ENCODE data around the gene ZBTB21. TPM values are rescaled to one million over a fixed set of nuclear protein-coding genes. Genes with fewer than 3 reads are reported as not detected.
"Not testable (repeated sequence)": the region's sequence is repeated elsewhere in the genome, so short reads cannot be mapped to it uniquely, and the experiment has no call there.

Gene ZBTB21
- total and polyA plus RNA-seq, 2 experiments from 2014 or later: 10.7 TPM

- no peaks in the 10 kb centered on the region for H4K20me1 ChIP-seq (ENCODE audit: insufficient read depth)
- no peaks in the 10 kb centered on the region for H3K9me3 ChIP-seq (ENCODE audit: low read depth)
- H3K4me2 ChIP-seq (ENCODE audit: unreplicated experiment): no peak overlapping the region
- in situ Hi-C loops (cut with MboI): no loop called here
- peaks cover 21% of the 10 kb centered on the region for H3F3A ChIP-seq (ENCODE audit: insufficient read depth)
- 79 to 83% methylated on average over 8 of the region's 8 CpGs for WGBS, 2 experiments (ENCODE audit: low coverage in 1 of 2, low lambda C conversion rate in 2 of 2, missing lambda C conversion rate in 2 of 2)
- no peaks in the 10 kb centered on the region for H3K79me2 ChIP-seq (ENCODE audit: insufficient read depth)
- H3K36me3 ChIP-seq (ENCODE audit: low read depth): no peaks in the 10 kb centered on the region
- H3K27me3 ChIP-seq (replicated peaks; ENCODE audit: insufficient read depth): no peaks in the 10 kb centered on the region
- H3K9me2 ChIP-seq (ENCODE audit: insufficient read depth): no peaks in the 10 kb centered on the region
- H3K4me1 ChIP-seq (ENCODE audit: insufficient read depth): peaks cover 19% of the 10 kb centered on the region
- TF ChIP-seq EZH2phosphoT487 (IDR thresholded peaks at IDR 0.05; ENCODE audit: insufficient read depth, low read depth) (no peak), EZH2 (IDR thresholded peaks at IDR 0.05; ENCODE audit: insufficient read depth, poor library complexity, severe bottlenecking) (no peak)
- no peak overlapping the region for H3K4me3 ChIP-seq
- no peak for DNase-seq
- no peak overlapping the region for H2AFZ ChIP-seq
- H3K9ac ChIP-seq: no peak overlapping the region
- H3K27ac ChIP-seq: no peak overlapping the region
Measured at GRCh38 chr21:41961753-41962152, 48.4 kb downstream of the ZBTB21 start.

- Histone ChIP-seq H3K36me3 (ENCODE audit: low read depth) (no peaks in the 10 kb centered on the region), H3F3A (ENCODE audit: insufficient read depth) (peaks cover 25% of the 10 kb centered on the region), H3K9me3 (ENCODE audit: low read depth) (no peaks in the 10 kb centered on the region), H3K4me3 (no peak overlapping the region), H2AFZ (no peak overlapping the region), H3K4me2 (ENCODE audit: unreplicated experiment) (no peak overlapping the region), H3K79me2 (ENCODE audit: insufficient read depth) (no peaks in the 10 kb centered on the region), H3K27ac (no peak overlapping the region), H3K27me3 (replicated peaks; ENCODE audit: insufficient read depth) (no peaks in the 10 kb centered on the region), H3K9ac (no peak overlapping the region), H3K9me2 (ENCODE audit: insufficient read depth) (no peaks in the 10 kb centered on the region), H3K4me1 (ENCODE audit: insufficient read depth) (peaks cover 22% of the 10 kb centered on the region), H4K20me1 (ENCODE audit: insufficient read depth) (no peaks in the 10 kb centered on the region)
- WGBS, 2 experiments (ENCODE audit: low coverage in 1 of 2, low lambda C conversion rate in 2 of 2, missing lambda C conversion rate in 2 of 2): 77 to 82% methylated on average over 12 to 14 of the region's 14 CpGs
- TF ChIP-seq EZH2 (IDR thresholded peaks at IDR 0.05; ENCODE audit: insufficient read depth, poor library complexity, severe bottlenecking): no peak
- TF ChIP-seq EZH2phosphoT487 (IDR thresholded peaks at IDR 0.05; ENCODE audit: insufficient read depth, low read depth): no peak
- in situ Hi-C loops (cut with MboI): no loop called here
- peak; percentile 55 for DNase-seq
Measured at GRCh38 chr21:41961282-41961701, 48.9 kb downstream of the ZBTB21 start.

- in situ Hi-C loops (cut with MboI): no loop called here
Measured at GRCh38 chr21:41960386-41960785, 49.8 kb downstream of the ZBTB21 start.

GRCh38 chr21:41959697-41960096 is 50.5 kb downstream of the ZBTB21 start:
- H3K4me2 ChIP-seq (ENCODE audit: unreplicated experiment); H2AFZ ChIP-seq; H3K27me3 ChIP-seq (replicated peaks; ENCODE audit: insufficient read depth); H3K9ac ChIP-seq; DNase-seq; H3K9me3 ChIP-seq (ENCODE audit: low read depth); H3K79me2 ChIP-seq (ENCODE audit: insufficient read depth); H3K27ac ChIP-seq; H4K20me1 ChIP-seq (ENCODE audit: insufficient read depth); H3K4me3 ChIP-seq; in situ Hi-C loops (cut with MboI); H3K36me3 ChIP-seq (ENCODE audit: low read depth); H3K9me2 ChIP-seq (ENCODE audit: insufficient read depth): not testable (repeated sequence)
- Histone ChIP-seq H3F3A (ENCODE audit: insufficient read depth) (peaks cover 35% of the 10 kb centered on the region), H3K4me1 (ENCODE audit: insufficient read depth) (peaks cover 22% of the 10 kb centered on the region)
- 92 to 97% methylated on average over 11 of the region's 11 CpGs for WGBS, 2 experiments (ENCODE audit: low coverage in 1 of 2, low lambda C conversion rate in 2 of 2, missing lambda C conversion rate in 2 of 2)

More at GRCh38 chr21:41960386-41960785, 49.8 kb downstream of the ZBTB21 start:
- Histone ChIP-seq H3F3A (ENCODE audit: insufficient read depth) (peaks cover 30% of the 10 kb centered on the region), H3K4me1 (ENCODE audit: insufficient read depth) (peaks cover 22% of the 10 kb centered on the region), H3K36me3 (ENCODE audit: low read depth) (no peaks in the 10 kb centered on the region), H3K9me2 (ENCODE audit: insufficient read depth) (no peaks in the 10 kb centered on the region), H2AFZ (no peak overlapping the region), H3K4me3 (no peak overlapping the region), H4K20me1 (ENCODE audit: insufficient read depth) (no peaks in the 10 kb centered on the region), H3K9me3 (ENCODE audit: low read depth) (no peaks in the 10 kb centered on the region), H3K79me2 (ENCODE audit: insufficient read depth) (no peaks in the 10 kb centered on the region), H3K27me3 (replicated peaks; ENCODE audit: insufficient read depth) (no peaks in the 10 kb centered on the region), H3K4me2 (ENCODE audit: unreplicated experiment) (no peak overlapping the region), H3K9ac (no peak overlapping the region), H3K27ac (no peak overlapping the region)
- WGBS, 2 experiments (ENCODE audit: low coverage in 1 of 2, low lambda C conversion rate in 2 of 2, missing lambda C conversion rate in 2 of 2): 91 to 98% methylated on average over 8 of the region's 8 CpGs
- TF ChIP-seq EZH2 (IDR thresholded peaks at IDR 0.05; ENCODE audit: insufficient read depth, poor library complexity, severe bottlenecking) (no peak), EZH2phosphoT487 (IDR thresholded peaks at IDR 0.05; ENCODE audit: insufficient read depth, low read depth) (no peak)
- DNase-seq: no peak

Measured in GM23248 (cell line).